ENCODE data around the gene CTCFL.

CTCFL gene

GRCh38 chr20:57552471-57552870 is 27.5 kb upstream of the CTCFL start:
- Histone ChIP-seq H3K9ac (ENCODE audit: low read length) (no peak overlapping the region), H4K91ac (ENCODE audit: low read depth, low read length) (no peak overlapping the region), H2AK5ac (ENCODE audit: low read length) (no peak overlapping the region), H2AFZ (ENCODE audit: insufficient read depth, low read length, poor library complexity) (no peak overlapping the region), H2BK120ac (ENCODE audit: insufficient read depth, low read length, poor library complexity) (no peak overlapping the region), H3K9me3 (ENCODE audit: insufficient read depth, low read depth, low read length) (peaks cover 4% of the 10 kb centered on the region), H3K4me2 (ENCODE audit: low read length) (no peak overlapping the region), H3K27ac (ENCODE audit: low read depth, low read length) (no peak overlapping the region), H3K36me3 (ENCODE audit: control insufficient read depth in 1 of 2, insufficient read depth in 2 of 2, low read length in 2 of 2) (no peaks in the 10 kb centered on the region), H2BK5ac (ENCODE audit: low read depth, low read length, poor library complexity) (no peak overlapping the region), H3K4ac (ENCODE audit: low read depth, low read length) (no peak overlapping the region), H3K79me2 (ENCODE audit: control insufficient read depth, insufficient read depth, low read length, poor library complexity) (no peaks in the 10 kb centered on the region), H4K12ac (ENCODE audit: low read depth, low read length) (no peak overlapping the region), H3K27me3 (ENCODE audit: insufficient read depth, low read length) (no peaks in the 10 kb centered on the region), H3K18ac (ENCODE audit: low read length) (no peak overlapping the region), H3K4me3 (ENCODE audit: low read depth, low read length) (no peak overlapping the region), H2BK12ac (ENCODE audit: low read length) (no peak overlapping the region), H3K4me1 (ENCODE audit: control insufficient read depth in 1 of 2, insufficient read depth in 2 of 2, low read length in 2 of 2) (no peaks in the 10 kb centered on the region), H4K8ac (ENCODE audit: low read depth, low read length) (no peak overlapping the region), H3K79me1 (ENCODE audit: low read length) (no peaks in the 10 kb centered on the region), H3K23ac (ENCODE audit: low read length) (no peak overlapping the region), H3K14ac (ENCODE audit: low read length) (no peak overlapping the region)
- WGBS (ENCODE audit: extremely low coverage, insufficient coverage, insufficient read length) = no CpG with 5 or more reads among the region's 6 CpGs
- no peak for DNase-seq

- Histone ChIP-seq H3K36me3 (ENCODE audit: control insufficient read depth in 1 of 2, insufficient read depth in 2 of 2, low read length in 2 of 2) (no peaks in the 10 kb centered on the region), H4K12ac (ENCODE audit: low read depth, low read length) (no peak overlapping the region), H3K79me1 (ENCODE audit: low read length) (no peaks in the 10 kb centered on the region), H2BK120ac (ENCODE audit: insufficient read depth, low read length, poor library complexity) (no peak overlapping the region), H3K14ac (ENCODE audit: low read length) (no peak overlapping the region), H4K8ac (ENCODE audit: low read depth, low read length) (no peak overlapping the region), H3K27ac (ENCODE audit: low read depth, low read length) (no peak overlapping the region), H3K9me3 (ENCODE audit: insufficient read depth, low read depth, low read length) (no peaks in the 10 kb centered on the region), H2BK12ac (ENCODE audit: low read length) (no peak overlapping the region), H3K9ac (ENCODE audit: low read length) (no peak overlapping the region), H3K23ac (ENCODE audit: low read length) (no peak overlapping the region), H3K18ac (ENCODE audit: low read length) (no peak overlapping the region), H3K4ac (ENCODE audit: low read depth, low read length) (no peak overlapping the region), H3K27me3 (ENCODE audit: insufficient read depth, low read length) (no peaks in the 10 kb centered on the region), H2AK5ac (ENCODE audit: low read length) (no peak overlapping the region), H3K79me2 (ENCODE audit: control insufficient read depth, insufficient read depth, low read length, poor library complexity) (no peaks in the 10 kb centered on the region), H2AFZ (ENCODE audit: insufficient read depth, low read length, poor library complexity) (no peak overlapping the region), H3K4me1 (ENCODE audit: control insufficient read depth in 1 of 2, insufficient read depth in 2 of 2, low read length in 2 of 2) (no peaks in the 10 kb centered on the region), H3K4me3 (ENCODE audit: low read depth, low read length) (no peak overlapping the region), H3K4me2 (ENCODE audit: low read length) (no peak overlapping the region), H2BK5ac (ENCODE audit: low read depth, low read length, poor library complexity) (no peak overlapping the region), H4K91ac (ENCODE audit: low read depth, low read length) (no peak overlapping the region)
- WGBS (ENCODE audit: extremely low coverage, insufficient coverage, insufficient read length) = no CpG with 5 or more reads among the region's 21 CpGs
- DNase-seq = no peak
Measured at GRCh38 chr20:57548177-57549058, 23.5 kb upstream of the CTCFL start.

GRCh38 chr20:57546956-57547649 is 22.2 kb upstream of the CTCFL start:
- no peaks in the 10 kb centered on the region for H3K4me1 ChIP-seq (ENCODE audit: control insufficient read depth in 1 of 2, insufficient read depth in 2 of 2, low read length in 2 of 2)
- H4K12ac ChIP-seq (ENCODE audit: low read depth, low read length) = no peak overlapping the region
- no peaks in the 10 kb centered on the region for H3K9me3 ChIP-seq (ENCODE audit: insufficient read depth, low read depth, low read length)
- H3K79me1 ChIP-seq (ENCODE audit: low read length) = no peaks in the 10 kb centered on the region
- no peak overlapping the region for H2BK120ac ChIP-seq (ENCODE audit: insufficient read depth, low read length, poor library complexity)
- no peak overlapping the region for H3K9ac ChIP-seq (ENCODE audit: low read length)
- H3K23ac ChIP-seq (ENCODE audit: low read length) = no peak overlapping the region
- H3K27ac ChIP-seq (ENCODE audit: low read depth, low read length) = no peak overlapping the region
- H3K4ac ChIP-seq (ENCODE audit: low read depth, low read length) = no peak overlapping the region
- no peaks in the 10 kb centered on the region for H3K79me2 ChIP-seq (ENCODE audit: control insufficient read depth, insufficient read depth, low read length, poor library complexity)
- H2BK5ac ChIP-seq (ENCODE audit: low read depth, low read length, poor library complexity) = no peak overlapping the region
- no peak overlapping the region for H3K14ac ChIP-seq (ENCODE audit: low read length)
- H3K4me2 ChIP-seq (ENCODE audit: low read length) = no peak overlapping the region
- H3K18ac ChIP-seq (ENCODE audit: low read length) = no peak overlapping the region
- WGBS (ENCODE audit: extremely low coverage, insufficient coverage, insufficient read length) = no CpG with 5 or more reads among the region's 8 CpGs
- peak overlapping the region; percentile 0 for H3K4me3 ChIP-seq (ENCODE audit: low read depth, low read length)
- H3K27me3 ChIP-seq (ENCODE audit: insufficient read depth, low read length) = no peaks in the 10 kb centered on the region
- no peak for DNase-seq
- no peaks in the 10 kb centered on the region for H3K36me3 ChIP-seq (ENCODE audit: control insufficient read depth in 1 of 2, insufficient read depth in 2 of 2, low read length in 2 of 2)
- no peak overlapping the region for H2AK5ac ChIP-seq (ENCODE audit: low read length)
- H2AFZ ChIP-seq (ENCODE audit: insufficient read depth, low read length, poor library complexity) = no peak overlapping the region
- no peak overlapping the region for H4K8ac ChIP-seq (ENCODE audit: low read depth, low read length)
- no peak overlapping the region for H4K91ac ChIP-seq (ENCODE audit: low read depth, low read length)
- no peak overlapping the region for H2BK12ac ChIP-seq (ENCODE audit: low read length)

- Histone ChIP-seq H3K4me2 (ENCODE audit: low read length) (no peak overlapping the region), H3K4ac (ENCODE audit: low read depth, low read length) (no peak overlapping the region), H4K8ac (ENCODE audit: low read depth, low read length) (no peak overlapping the region), H3K4me1 (ENCODE audit: control insufficient read depth in 1 of 2, insufficient read depth in 2 of 2, low read length in 2 of 2) (no peaks in the 10 kb centered on the region), H3K27me3 (ENCODE audit: insufficient read depth, low read length) (no peaks in the 10 kb centered on the region), H3K79me2 (ENCODE audit: control insufficient read depth, insufficient read depth, low read length, poor library complexity) (no peaks in the 10 kb centered on the region), H3K36me3 (ENCODE audit: control insufficient read depth in 1 of 2, insufficient read depth in 2 of 2, low read length in 2 of 2) (no peaks in the 10 kb centered on the region), H3K14ac (ENCODE audit: low read length) (no peak overlapping the region), H2AFZ (ENCODE audit: insufficient read depth, low read length, poor library complexity) (no peak overlapping the region), H2AK5ac (ENCODE audit: low read length) (no peak overlapping the region), H3K9me3 (ENCODE audit: insufficient read depth, low read depth, low read length) (no peaks in the 10 kb centered on the region), H3K9ac (ENCODE audit: low read length) (no peak overlapping the region), H3K23ac (ENCODE audit: low read length) (no peak overlapping the region), H4K91ac (ENCODE audit: low read depth, low read length) (no peak overlapping the region), H3K79me1 (ENCODE audit: low read length) (no peaks in the 10 kb centered on the region), H2BK120ac (ENCODE audit: insufficient read depth, low read length, poor library complexity) (no peak overlapping the region), H4K12ac (ENCODE audit: low read depth, low read length) (no peak overlapping the region), H3K4me3 (ENCODE audit: low read depth, low read length) (no peak overlapping the region), H2BK12ac (ENCODE audit: low read length) (no peak overlapping the region), H3K27ac (ENCODE audit: low read depth, low read length) (no peak overlapping the region), H2BK5ac (ENCODE audit: low read depth, low read length, poor library complexity) (no peak overlapping the region), H3K18ac (ENCODE audit: low read length) (no peak overlapping the region)
- no peak for DNase-seq
- WGBS (ENCODE audit: extremely low coverage, insufficient coverage, insufficient read length) = no CpG with 5 or more reads among the region's 12 CpGs
Measured at GRCh38 chr20:57545927-57546662, 21.2 kb upstream of the CTCFL start.

All from trophoblast cell (in vitro differentiated cells and primary cell).